ENCODE results near the gene TMEM145.
"Not testable (repeated sequence)": the region's sequence is repeated elsewhere in the genome, so short reads cannot be mapped to it uniquely, and the experiment has no call there.

The TMEM145 gene

GRCh38 chr19:42313840-42314755 lies 989 bp downstream of the TMEM145 start:
- DNase-seq (ENCODE audit: low read depth in 2 of 2), result no peak

- DNase-seq (ENCODE audit: low read depth in 2 of 2), result no peak
Measured at GRCh38 chr19:42315024-42315423, 1.9 kb downstream of the TMEM145 start.

GRCh38 chr19:42316223-42317211 lies 3.4 kb downstream of the TMEM145 start:
- no peak for DNase-seq (ENCODE audit: low read depth in 2 of 2)

- no peak for DNase-seq (ENCODE audit: low read depth in 2 of 2)
Measured at GRCh38 chr19:42317535-42317934, 4.4 kb downstream of the TMEM145 start.

- no peak for DNase-seq (ENCODE audit: low read depth in 2 of 2)
Measured at GRCh38 chr19:42322305-42322704, 9.2 kb downstream of the TMEM145 start.

GRCh38 chr19:42323473-42323851 lies 10.4 kb downstream of the TMEM145 start:
- no peak for DNase-seq (ENCODE audit: low read depth in 2 of 2)

GRCh38 chr19:42323852-42324654 lies 10.9 kb downstream of the TMEM145 start:
- DNase-seq (ENCODE audit: low read depth in 2 of 2), result no peak

GRCh38 chr19:42324655-42325307 lies 11.7 kb downstream of the TMEM145 start:
- no peak for DNase-seq (ENCODE audit: low read depth in 2 of 2)

- peak; percentile 95 to 99 for DNase-seq (ENCODE audit: low read depth in 2 of 2)
Measured at GRCh38 chr19:42325308-42325895, 12.3 kb downstream of the TMEM145 start, which contains the start of gene MEGF8. TSS of gene MEGF8 (plus strand) at chr19:42325635. CDS start at chr19:42326244, 609 bp downstream.

- DNase-seq (ENCODE audit: low read depth in 2 of 2), result no peak
Measured at GRCh38 chr19:42325896-42326771, 13.0 kb downstream of the TMEM145 start.

GRCh38 chr19:42326969-42327368 lies 13.9 kb downstream of the TMEM145 start:
- DNase-seq (ENCODE audit: low read depth in 2 of 2), result no peak

- no peak for DNase-seq (ENCODE audit: low read depth in 2 of 2)
Measured at GRCh38 chr19:42327381-42327780, 14.3 kb downstream of the TMEM145 start.

- DNase-seq (ENCODE audit: low read depth in 2 of 2), result no peak
Measured at GRCh38 chr19:42328106-42328505, 15.0 kb downstream of the TMEM145 start.

- DNase-seq (ENCODE audit: low read depth in 2 of 2), result no peak
Measured at GRCh38 chr19:42328854-42329253, 15.7 kb downstream of the TMEM145 start.

GRCh38 chr19:42330241-42330711 lies 17.2 kb downstream of the TMEM145 start:
- DNase-seq (ENCODE audit: low read depth in 2 of 2), result no peak

- not testable (repeated sequence) for DNase-seq (ENCODE audit: low read depth in 2 of 2)
Measured at GRCh38 chr19:42331333-42331732, 18.2 kb downstream of the TMEM145 start.

GRCh38 chr19:42332059-42332458 lies 18.9 kb downstream of the TMEM145 start:
- DNase-seq (ENCODE audit: low read depth in 2 of 2), result no peak

- DNase-seq (ENCODE audit: low read depth in 2 of 2), result no peak
Measured at GRCh38 chr19:42333018-42333417, 19.9 kb downstream of the TMEM145 start.

GRCh38 chr19:42333975-42334696 lies 21.0 kb downstream of the TMEM145 start:
- DNase-seq (ENCODE audit: low read depth in 2 of 2), result no peak
